Measurements from ENCODE around the gene CLIC4. TPM values are rescaled to one million over a fixed set of nuclear protein-coding genes. Genes with fewer than 3 reads are reported as not detected.
A peak's percentile ranks its signal among the peaks of the same experiment; 100 is the strongest.

The CLIC4 gene
- total RNA-seq, 1 experiment from 2014 or later: 262 TPM

DNA sequence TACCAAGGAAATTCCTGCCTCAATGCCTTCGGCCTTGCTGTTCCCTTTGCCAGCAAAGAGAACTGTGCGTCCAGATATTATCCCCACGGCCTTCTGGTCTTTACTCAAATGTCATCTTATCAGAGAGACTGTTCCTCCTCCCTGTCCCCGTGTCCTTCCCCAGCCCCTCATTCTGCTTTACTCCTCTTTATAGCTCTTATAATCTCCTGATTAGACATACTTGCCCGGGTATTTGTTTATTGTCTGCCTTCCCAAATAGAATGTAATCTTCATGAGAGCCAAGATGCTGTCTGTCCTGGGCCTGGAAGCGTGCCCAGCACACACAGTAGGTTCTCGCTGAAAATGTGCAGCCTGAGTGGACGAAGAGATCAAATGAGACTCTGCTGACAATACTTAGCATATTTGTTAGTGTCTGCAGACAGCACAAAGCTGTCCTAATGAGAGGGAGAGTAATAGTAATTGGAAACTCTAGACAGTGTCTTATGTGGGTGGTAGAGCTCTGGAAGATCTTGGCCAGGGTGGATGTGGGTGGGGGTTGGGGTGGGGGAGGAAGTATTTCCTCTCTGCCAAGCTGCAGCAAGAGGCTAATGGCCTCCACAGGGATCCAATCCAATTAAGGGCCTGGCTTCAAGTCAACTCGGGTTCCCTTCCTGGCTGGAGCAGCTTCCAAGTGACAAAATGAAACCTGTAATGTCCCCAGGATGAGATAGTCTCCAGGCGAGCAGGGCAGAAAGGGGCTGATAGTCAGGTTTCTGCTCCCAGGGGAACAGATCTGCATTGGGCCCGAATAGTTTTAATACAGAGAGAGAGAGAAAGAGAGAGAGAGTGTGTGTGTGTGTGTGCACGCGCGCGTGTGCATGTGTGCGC, 9.5 kb upstream of the CLIC4 start (continued):
- TF ChIP-seq CBFB (CRISPR knock-in tag; IDR thresholded peaks at IDR 0.05; ENCODE audit: low read depth): no peak
- no peak for TF ChIP-seq SMAD4 (CRISPR knock-in tag; IDR thresholded peaks at IDR 0.05)

DNA sequence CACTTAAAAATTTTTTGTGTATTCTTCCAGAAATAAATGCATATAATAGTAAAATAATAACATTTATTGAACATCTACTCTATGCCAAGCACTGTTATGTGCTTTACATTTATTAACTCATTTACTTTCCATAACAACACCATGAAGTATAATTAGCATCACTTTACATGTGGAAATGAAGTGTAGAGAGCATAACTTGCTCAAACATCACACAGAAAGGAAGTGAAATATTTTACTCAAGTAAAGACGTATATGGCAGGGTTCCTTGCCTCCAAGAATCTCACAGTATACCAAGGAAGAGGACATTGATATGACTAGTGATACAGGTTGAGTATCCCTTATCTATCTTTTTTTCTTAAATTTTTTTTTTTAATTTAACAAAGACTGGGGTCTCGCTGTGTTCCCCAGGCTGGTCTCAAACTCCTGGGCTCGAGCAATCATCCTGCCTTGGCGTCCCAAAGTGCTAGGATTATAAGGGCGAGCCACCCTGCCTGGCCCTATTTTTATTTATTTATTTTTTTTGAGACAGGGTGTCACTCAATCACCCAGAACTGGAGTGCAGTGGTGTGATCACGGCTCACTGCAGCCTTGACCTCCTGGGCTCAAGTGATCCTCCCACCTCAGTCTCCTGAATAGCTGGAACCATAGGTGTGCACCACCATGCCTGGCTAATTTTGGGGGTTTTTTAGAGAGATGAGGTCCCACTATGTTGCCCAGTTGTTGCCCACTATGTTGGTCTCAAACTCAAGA, 7.7 kb upstream of the CLIC4 start:
- ChIA-PET CTCF (no interaction called here), POLR2A (interaction anchor here (0.7 kb wide), 1 partner anchor 32 kb away, joined by 4 read pairs; no protein-coding TSS in a partner anchor)
- peak overlapping the region; percentile 83 for H3K27ac Mint-ChIP-seq
- H3K27me3 Mint-ChIP-seq (ENCODE audit: low read depth): no peaks in the 10 kb centered on the region
- H3K36me3 Mint-ChIP-seq: no peaks in the 10 kb centered on the region
- no peak for DNase-seq (ENCODE audit: low spot score)
- no peak overlapping the region for H3K4me3 Mint-ChIP-seq
- no peak for ATAC-seq
- TF ChIP-seq ZNF121 (CRISPR knock-in tag; IDR thresholded peaks at IDR 0.05): 0 out of 2 replicates have a peak, but pooled peaks have one; percentile 24
- TF ChIP-seq FOXJ3 (CRISPR knock-in tag; IDR thresholded peaks at IDR 0.05; ENCODE audit: borderline replicate concordance): no peak
- TF ChIP-seq MLX (CRISPR knock-in tag; IDR thresholded peaks at IDR 0.05): no peak
- H3K4me1 Mint-ChIP-seq: peaks cover 51% of the 10 kb centered on the region
- no peaks in the 10 kb centered on the region for H3K9me3 Mint-ChIP-seq

DNA sequence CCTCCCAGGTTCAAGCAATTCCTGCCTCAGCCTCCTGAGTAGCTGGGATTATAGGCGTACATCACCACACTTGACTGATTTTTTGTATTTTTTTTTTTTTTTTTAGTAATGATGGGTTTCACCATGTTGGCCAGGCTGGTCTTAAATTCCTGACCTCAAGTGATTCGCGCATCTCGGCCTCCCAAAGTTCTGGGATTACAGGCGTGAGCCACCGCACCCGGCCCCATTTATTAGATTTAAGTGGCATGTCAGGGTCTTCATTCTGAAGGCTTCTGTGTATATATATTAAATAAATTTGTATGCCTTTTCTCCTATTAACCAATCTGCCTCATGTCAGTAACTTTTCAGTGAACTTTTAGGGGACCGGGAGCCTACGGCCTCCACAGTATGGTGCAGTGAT, 6.0 kb upstream of the CLIC4 start:
- no peak for DNase-seq (ENCODE audit: low spot score)
- Mint-ChIP-seq H3K4me3 (no peak overlapping the region), H3K4me1 (peaks cover 68% of the 10 kb centered on the region), H3K27ac (peak overlapping the region; percentile 94), H3K27me3 (ENCODE audit: low read depth) (no peaks in the 10 kb centered on the region), H3K9me3 (no peaks in the 10 kb centered on the region), H3K36me3 (no peaks in the 10 kb centered on the region)
- ChIA-PET CTCF (interaction anchor here (1.2 to 3.5 kb wide), 3 partner anchors 50 to 96 kb away, joined by 4 to 14 read pairs (median 4); no protein-coding TSS in a partner anchor), POLR2A (no interaction called here)
- ATAC-seq: no peak
- TF ChIP-seq ZNF121 (CRISPR knock-in tag; IDR thresholded peaks at IDR 0.05) (no peak), SMAD3 (CRISPR knock-in tag; IDR thresholded peaks at IDR 0.05; ENCODE audit: borderline replicate concordance) (no peak), TCF7 (CRISPR knock-in tag; IDR thresholded peaks at IDR 0.05; ENCODE audit: low read depth) (no peak), GRHL2 (CRISPR knock-in tag; IDR thresholded peaks at IDR 0.05; ENCODE audit: insufficient replicate concordance, severe bottlenecking) (no peak), ATF3 (CRISPR knock-in tag; conservative IDR thresholded peaks at IDR 0.05) (no peak), FOXP1 (CRISPR knock-in tag; IDR thresholded peaks at IDR 0.05; ENCODE audit: borderline replicate concordance) (no peak), SP1 (CRISPR knock-in tag; conservative IDR thresholded peaks at IDR 0.05) (no peak), EMX1 (CRISPR knock-in tag; IDR thresholded peaks at IDR 0.05) (no peak), OVOL2 (CRISPR knock-in tag; IDR thresholded peaks at IDR 0.05; ENCODE audit: borderline replicate concordance) (no peak), GABPB1 (CRISPR knock-in tag; IDR thresholded peaks at IDR 0.05) (no peak), GTF2I (CRISPR knock-in tag; conservative IDR thresholded peaks at IDR 0.05) (no peak)
- TF ChIP-seq, protein P1, sequence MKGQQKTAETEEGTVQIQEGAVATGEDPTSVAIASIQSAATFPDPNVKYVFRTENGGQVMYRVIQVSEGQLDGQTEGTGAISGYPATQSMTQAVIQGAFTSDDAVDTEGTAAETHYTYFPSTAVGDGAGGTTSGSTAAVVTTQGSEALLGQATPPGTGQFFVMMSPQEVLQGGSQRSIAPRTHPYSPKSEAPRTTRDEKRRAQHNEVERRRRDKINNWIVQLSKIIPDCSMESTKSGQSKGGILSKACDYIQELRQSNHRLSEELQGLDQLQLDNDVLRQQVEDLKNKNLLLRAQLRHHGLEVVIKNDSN (CRISPR knock-in tag; IDR thresholded peaks at IDR 0.05): no peak
- TF ChIP-seq, protein P2, sequence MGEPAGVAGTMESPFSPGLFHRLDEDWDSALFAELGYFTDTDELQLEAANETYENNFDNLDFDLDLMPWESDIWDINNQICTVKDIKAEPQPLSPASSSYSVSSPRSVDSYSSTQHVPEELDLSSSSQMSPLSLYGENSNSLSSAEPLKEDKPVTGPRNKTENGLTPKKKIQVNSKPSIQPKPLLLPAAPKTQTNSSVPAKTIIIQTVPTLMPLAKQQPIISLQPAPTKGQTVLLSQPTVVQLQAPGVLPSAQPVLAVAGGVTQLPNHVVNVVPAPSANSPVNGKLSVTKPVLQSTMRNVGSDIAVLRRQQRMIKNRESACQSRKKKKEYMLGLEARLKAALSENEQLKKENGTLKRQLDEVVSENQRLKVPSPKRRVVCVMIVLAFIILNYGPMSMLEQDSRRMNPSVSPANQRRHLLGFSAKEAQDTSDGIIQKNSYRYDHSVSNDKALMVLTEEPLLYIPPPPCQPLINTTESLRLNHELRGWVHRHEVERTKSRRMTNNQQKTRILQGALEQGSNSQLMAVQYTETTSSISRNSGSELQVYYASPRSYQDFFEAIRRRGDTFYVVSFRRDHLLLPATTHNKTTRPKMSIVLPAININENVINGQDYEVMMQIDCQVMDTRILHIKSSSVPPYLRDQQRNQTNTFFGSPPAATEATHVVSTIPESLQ (CRISPR knock-in tag; IDR thresholded peaks at IDR 0.05): no peak
- TF ChIP-seq, protein P3, sequence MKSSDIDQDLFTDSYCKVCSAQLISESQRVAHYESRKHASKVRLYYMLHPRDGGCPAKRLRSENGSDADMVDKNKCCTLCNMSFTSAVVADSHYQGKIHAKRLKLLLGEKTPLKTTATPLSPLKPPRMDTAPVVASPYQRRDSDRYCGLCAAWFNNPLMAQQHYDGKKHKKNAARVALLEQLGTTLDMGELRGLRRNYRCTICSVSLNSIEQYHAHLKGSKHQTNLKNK (CRISPR knock-in tag; IDR thresholded peaks at IDR 0.05): no peak
- TF ChIP-seq, protein P4, sequence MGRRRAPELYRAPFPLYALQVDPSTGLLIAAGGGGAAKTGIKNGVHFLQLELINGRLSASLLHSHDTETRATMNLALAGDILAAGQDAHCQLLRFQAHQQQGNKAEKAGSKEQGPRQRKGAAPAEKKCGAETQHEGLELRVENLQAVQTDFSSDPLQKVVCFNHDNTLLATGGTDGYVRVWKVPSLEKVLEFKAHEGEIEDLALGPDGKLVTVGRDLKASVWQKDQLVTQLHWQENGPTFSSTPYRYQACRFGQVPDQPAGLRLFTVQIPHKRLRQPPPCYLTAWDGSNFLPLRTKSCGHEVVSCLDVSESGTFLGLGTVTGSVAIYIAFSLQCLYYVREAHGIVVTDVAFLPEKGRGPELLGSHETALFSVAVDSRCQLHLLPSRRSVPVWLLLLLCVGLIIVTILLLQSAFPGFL (CRISPR knock-in tag; IDR thresholded peaks at IDR 0.05; ENCODE audit: borderline replicate concordance): no peak
- TF ChIP-seq, protein P5, sequence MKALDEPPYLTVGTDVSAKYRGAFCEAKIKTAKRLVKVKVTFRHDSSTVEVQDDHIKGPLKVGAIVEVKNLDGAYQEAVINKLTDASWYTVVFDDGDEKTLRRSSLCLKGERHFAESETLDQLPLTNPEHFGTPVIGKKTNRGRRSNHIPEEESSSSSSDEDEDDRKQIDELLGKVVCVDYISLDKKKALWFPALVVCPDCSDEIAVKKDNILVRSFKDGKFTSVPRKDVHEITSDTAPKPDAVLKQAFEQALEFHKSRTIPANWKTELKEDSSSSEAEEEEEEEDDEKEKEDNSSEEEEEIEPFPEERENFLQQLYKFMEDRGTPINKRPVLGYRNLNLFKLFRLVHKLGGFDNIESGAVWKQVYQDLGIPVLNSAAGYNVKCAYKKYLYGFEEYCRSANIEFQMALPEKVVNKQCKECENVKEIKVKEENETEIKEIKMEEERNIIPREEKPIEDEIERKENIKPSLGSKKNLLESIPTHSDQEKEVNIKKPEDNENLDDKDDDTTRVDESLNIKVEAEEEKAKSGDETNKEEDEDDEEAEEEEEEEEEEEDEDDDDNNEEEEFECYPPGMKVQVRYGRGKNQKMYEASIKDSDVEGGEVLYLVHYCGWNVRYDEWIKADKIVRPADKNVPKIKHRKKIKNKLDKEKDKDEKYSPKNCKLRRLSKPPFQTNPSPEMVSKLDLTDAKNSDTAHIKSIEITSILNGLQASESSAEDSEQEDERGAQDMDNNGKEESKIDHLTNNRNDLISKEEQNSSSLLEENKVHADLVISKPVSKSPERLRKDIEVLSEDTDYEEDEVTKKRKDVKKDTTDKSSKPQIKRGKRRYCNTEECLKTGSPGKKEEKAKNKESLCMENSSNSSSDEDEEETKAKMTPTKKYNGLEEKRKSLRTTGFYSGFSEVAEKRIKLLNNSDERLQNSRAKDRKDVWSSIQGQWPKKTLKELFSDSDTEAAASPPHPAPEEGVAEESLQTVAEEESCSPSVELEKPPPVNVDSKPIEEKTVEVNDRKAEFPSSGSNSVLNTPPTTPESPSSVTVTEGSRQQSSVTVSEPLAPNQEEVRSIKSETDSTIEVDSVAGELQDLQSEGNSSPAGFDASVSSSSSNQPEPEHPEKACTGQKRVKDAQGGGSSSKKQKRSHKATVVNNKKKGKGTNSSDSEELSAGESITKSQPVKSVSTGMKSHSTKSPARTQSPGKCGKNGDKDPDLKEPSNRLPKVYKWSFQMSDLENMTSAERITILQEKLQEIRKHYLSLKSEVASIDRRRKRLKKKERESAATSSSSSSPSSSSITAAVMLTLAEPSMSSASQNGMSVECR (CRISPR knock-in tag; IDR thresholded peaks at IDR 0.05; ENCODE audit: borderline replicate concordance): no peak
